Bronchial epithelial cell (primary cell): ENCODE measurements around the gene ART4. TPM values are rescaled to one million over a fixed set of nuclear protein-coding genes. Genes with fewer than 3 reads are reported as not detected.
A peak's percentile ranks its signal among the peaks of the same experiment; 100 is the strongest.

Experiments used
- DNase-seq: peaks from one replicate; pipeline ENCODE4 v3.0.0-alpha.2; 2010; ENCODE audit warnings: low read depth
- FAIRE-seq: peaks from 2 replicates; lab custom pipeline; 2011; peaks lifted over from hg19 to GRCh38; lab: Jason Lieb, UNC
- H3K27me3 ChIP-seq: 2 replicates; pipeline ENCODE4 v1.5.1; 2011; ENCODE audit warnings: low read length; ENCODE audit not compliant: control insufficient read depth, insufficient read depth
- H3K36me3 ChIP-seq: 2 replicates; pipeline ENCODE4 v1.5.1; 2011; ENCODE audit warnings: low read length; ENCODE audit not compliant: control insufficient read depth, insufficient read depth
- H3K4me3 ChIP-seq: 2 replicates; pipeline ENCODE4 v1.5.1; 2011; ENCODE audit warnings: mild to moderate bottlenecking, low read depth, low read length, control low read depth
- CTCF ChIP-seq: IDR thresholded peaks from 2 replicates; pipeline ENCODE4 v1.5.1; 2011; ENCODE audit warnings: mild to moderate bottlenecking, moderate library complexity, low read length, control low read depth, inconsistent platforms; ENCODE audit not compliant: insufficient read depth, severe bottlenecking
- total RNA-seq: library from RNA; depleted of rRNA; stranded (reverse); fragments of >200 nt; gene quantifications from 2 replicates; pipeline ENCODE4 v1.2.1, GENCODE V29; 2014

ART4 gene
- total RNA-seq, 1 donor from 2014 or later: not detected

- H3K4me3 ChIP-seq: no peak overlapping the region
- FAIRE-seq (peak; percentile 50), DNase-seq (peak; percentile 36)
- H3K27me3 ChIP-seq: no peaks in the 10 kb centered on the region
- no peak for TF ChIP-seq CTCF
- H3K36me3 ChIP-seq: no peaks in the 10 kb centered on the region
Observed at GRCh38 chr12:14868916-14869506, 25.7 kb upstream of the ART4 start.

GRCh38 chr12:14860490-14860889 lies 17.2 kb upstream of the ART4 start:
- FAIRE-seq: no peak
- no peaks in the 10 kb centered on the region for H3K36me3 ChIP-seq
- no peak for TF ChIP-seq CTCF
- H3K27me3 ChIP-seq: no peaks in the 10 kb centered on the region
- DNase-seq: no peak
- H3K4me3 ChIP-seq: no peak overlapping the region

GRCh38 chr12:14858513-14858912 lies 15.2 kb upstream of the ART4 start:
- no peak for TF ChIP-seq CTCF
- Histone ChIP-seq H3K4me3 (no peak overlapping the region), H3K36me3 (no peaks in the 10 kb centered on the region), H3K27me3 (no peaks in the 10 kb centered on the region)
- no peak for DNase-seq
- no peak for FAIRE-seq

- TF ChIP-seq CTCF: no peak
- no peak for FAIRE-seq
Observed at GRCh38 chr12:14854586-14855183, 11.4 kb upstream of the ART4 start.

GRCh38 chr12:14853961-14854360 lies 10.6 kb upstream of the ART4 start:
- no peaks in the 10 kb centered on the region for H3K36me3 ChIP-seq
- no peak for FAIRE-seq
- no peak for DNase-seq
- TF ChIP-seq CTCF: no peak
- H3K27me3 ChIP-seq: no peaks in the 10 kb centered on the region
- H3K4me3 ChIP-seq: no peak overlapping the region

More at GRCh38 chr12:14854586-14855183, 11.4 kb upstream of the ART4 start:
- no peak overlapping the region for H3K4me3 ChIP-seq
- no peak for DNase-seq
- H3K36me3 ChIP-seq: no peaks in the 10 kb centered on the region
- no peaks in the 10 kb centered on the region for H3K27me3 ChIP-seq
